Left ventricle myocardium inferior (tissue), 1 donor: Measurements from ENCODE around the gene UGGT1. TPM values are rescaled to one million over a fixed set of nuclear protein-coding genes. Genes with fewer than 3 reads are reported as not detected.

Experiments used
- DNase-seq: peaks from one replicate; pipeline ENCODE4 v3.0.0-alpha.2; 2020
- H3K27ac ChIP-seq: fragments of 200-600 bp; replicated peaks from 2 replicates; pipeline ENCODE4 v1.8.0; 2021
- H3K27me3 ChIP-seq: fragments of 200-600 bp; 2 replicates; pipeline ENCODE4 v1.8.0; 2021; ENCODE audit warnings: low read depth
- H3K36me3 ChIP-seq: fragments of 200-600 bp; 2 replicates; pipeline ENCODE4 v1.8.0; 2021
- H3K4me1 ChIP-seq: fragments of 200-600 bp; 2 replicates; pipeline ENCODE4 v1.8.0; 2021
- H3K4me3 ChIP-seq: fragments of 200-600 bp; 2 replicates; pipeline ENCODE4 v1.8.0; 2021; ENCODE audit warnings: mild to moderate bottlenecking, moderate library complexity
- H3K9me3 ChIP-seq: fragments of 200-600 bp; replicated peaks from 2 replicates; pipeline ENCODE4 v1.8.0; 2021
- intact Hi-C: fragments of 100-400 bp; cut with micrococcal nuclease; formaldehyde crosslinking; loops from one replicate; pipeline ENCODE4 v1.11.0; 2022
- total RNA-seq: library from RNA; stranded (reverse); fragmentation: NEBNext Ultra II Directional; extraction: Animal tissue kit (Norgen Biotek cat#: 25700); gene quantifications from one replicate; pipeline ENCODE4 v1.2.1, GENCODE V29; 2021
- TF ChIP-seq, protein P1 (sequence below): fragments of 200-600 bp; IDR thresholded peaks from 2 replicates; pipeline ENCODE4 v1.8.0; 2021; ENCODE audit warnings: antibody characterized with exemption, mild to moderate bottlenecking, borderline replicate concordance
- donor health status: DM: no; HTN: yes; CAD: no; lungs with severe emphysema.

UGGT1 gene
- total RNA-seq, 1 donor from 2014 or later = 30.3 TPM

DNA sequence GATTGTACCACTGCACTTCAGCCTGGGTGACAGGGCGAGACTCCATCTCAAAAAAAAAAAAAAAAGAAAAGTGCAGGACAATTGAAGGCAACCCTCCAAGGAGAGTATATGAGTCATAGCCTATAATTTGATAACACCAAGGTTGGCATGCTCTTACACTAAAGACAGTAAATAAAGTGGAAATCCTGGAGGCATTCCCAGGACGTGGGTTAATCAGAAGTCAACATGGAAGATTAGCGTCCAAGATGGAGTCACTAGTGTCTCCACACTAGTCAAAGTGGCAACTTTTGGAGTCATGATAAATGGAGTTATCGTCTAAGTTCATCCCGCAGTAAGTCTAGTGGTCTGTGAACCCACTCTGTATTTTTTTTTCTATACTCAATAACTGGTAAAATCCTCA, 21.2 kb upstream of the UGGT1 start:
- TF ChIP-seq, protein P1, sequence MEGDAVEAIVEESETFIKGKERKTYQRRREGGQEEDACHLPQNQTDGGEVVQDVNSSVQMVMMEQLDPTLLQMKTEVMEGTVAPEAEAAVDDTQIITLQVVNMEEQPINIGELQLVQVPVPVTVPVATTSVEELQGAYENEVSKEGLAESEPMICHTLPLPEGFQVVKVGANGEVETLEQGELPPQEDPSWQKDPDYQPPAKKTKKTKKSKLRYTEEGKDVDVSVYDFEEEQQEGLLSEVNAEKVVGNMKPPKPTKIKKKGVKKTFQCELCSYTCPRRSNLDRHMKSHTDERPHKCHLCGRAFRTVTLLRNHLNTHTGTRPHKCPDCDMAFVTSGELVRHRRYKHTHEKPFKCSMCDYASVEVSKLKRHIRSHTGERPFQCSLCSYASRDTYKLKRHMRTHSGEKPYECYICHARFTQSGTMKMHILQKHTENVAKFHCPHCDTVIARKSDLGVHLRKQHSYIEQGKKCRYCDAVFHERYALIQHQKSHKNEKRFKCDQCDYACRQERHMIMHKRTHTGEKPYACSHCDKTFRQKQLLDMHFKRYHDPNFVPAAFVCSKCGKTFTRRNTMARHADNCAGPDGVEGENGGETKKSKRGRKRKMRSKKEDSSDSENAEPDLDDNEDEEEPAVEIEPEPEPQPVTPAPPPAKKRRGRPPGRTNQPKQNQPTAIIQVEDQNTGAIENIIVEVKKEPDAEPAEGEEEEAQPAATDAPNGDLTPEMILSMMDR = no peak
- Histone ChIP-seq H3K9me3 (no peaks in the 10 kb centered on the region), H3K27ac (no peak overlapping the region), H3K27me3 (no peaks in the 10 kb centered on the region), H3K4me1 (no peaks in the 10 kb centered on the region), H3K4me3 (no peak overlapping the region), H3K36me3 (no peaks in the 10 kb centered on the region)
- DNase-seq = no peak
- intact Hi-C loops = no loop called here

DNA sequence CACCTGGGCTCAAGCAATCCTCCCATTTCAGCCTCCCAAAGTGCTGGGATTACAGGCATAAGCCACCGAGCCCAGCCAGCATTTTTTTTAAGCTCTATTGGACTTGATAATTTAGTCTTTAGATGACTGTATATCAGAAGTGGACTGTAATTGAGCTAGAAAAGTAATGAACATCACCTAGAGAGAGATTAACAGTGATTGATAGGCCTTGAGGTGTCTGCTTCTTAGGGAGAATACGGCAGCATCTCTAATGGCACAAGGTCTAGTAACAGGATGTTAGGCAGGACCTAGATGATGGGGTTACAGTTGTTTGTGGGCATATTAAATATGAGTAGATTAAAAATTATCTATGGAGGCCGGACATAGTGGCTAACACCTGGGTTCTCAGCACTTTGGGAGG, 17.7 kb upstream of the UGGT1 start:
- H3K9me3 ChIP-seq = no peaks in the 10 kb centered on the region
- no peak for DNase-seq
- no peak overlapping the region for H3K4me3 ChIP-seq
- H3K4me1 ChIP-seq = no peaks in the 10 kb centered on the region
- H3K27ac ChIP-seq = no peak overlapping the region
- no peaks in the 10 kb centered on the region for H3K36me3 ChIP-seq
- intact Hi-C loops = no loop called here
- TF ChIP-seq, protein P1 = no peak
- no peaks in the 10 kb centered on the region for H3K27me3 ChIP-seq

DNA sequence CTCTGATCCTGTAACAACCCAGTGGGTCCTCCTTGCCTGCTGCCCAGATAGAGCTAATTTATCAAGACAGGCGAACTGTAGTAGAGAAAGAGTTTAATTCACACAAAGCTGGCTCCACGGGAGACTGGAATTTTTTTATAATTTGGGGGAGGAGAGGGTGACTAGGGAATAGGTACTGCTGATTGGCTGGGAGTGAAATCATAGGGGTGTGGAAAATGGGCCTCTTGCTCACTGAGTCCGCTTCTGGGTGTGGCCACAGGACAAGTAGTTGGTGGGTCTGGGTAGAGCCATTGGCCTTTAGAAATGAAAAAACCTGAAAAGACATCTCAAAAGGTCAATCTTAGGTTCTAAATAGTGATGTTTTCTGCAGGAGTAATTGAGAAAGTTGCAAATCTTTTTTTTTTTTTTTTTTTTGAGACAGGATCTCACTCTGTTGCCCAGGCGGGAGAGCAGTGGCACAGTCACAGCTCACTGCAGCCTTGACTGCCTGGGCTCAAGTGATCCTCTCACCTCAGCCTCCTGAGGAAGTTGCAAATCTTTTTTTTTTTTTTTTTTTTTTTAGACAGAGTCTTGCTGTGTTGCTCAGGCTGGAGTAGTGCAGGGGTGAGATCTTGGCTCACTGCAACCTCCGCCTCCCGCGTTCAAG, 14.4 kb upstream of the UGGT1 start:
- Histone ChIP-seq H3K27me3 (peaks cover 3% of the 10 kb centered on the region), H3K4me1 (no peaks in the 10 kb centered on the region), H3K4me3 (no peak overlapping the region), H3K9me3 (no peaks in the 10 kb centered on the region), H3K36me3 (no peaks in the 10 kb centered on the region), H3K27ac (no peak overlapping the region)
- TF ChIP-seq, protein P1 = no peak
- no peak for DNase-seq
- intact Hi-C loops = no loop called here

GRCh38 chr2:128084757-128085156, 6.2 kb upstream of the UGGT1 start:
- Histone ChIP-seq H3K36me3 (no peaks in the 10 kb centered on the region), H3K27me3 (peaks cover 18% of the 10 kb centered on the region), H3K27ac (no peak overlapping the region), H3K4me3 (no peak overlapping the region), H3K9me3 (peaks cover 6% of the 10 kb centered on the region), H3K4me1 (no peaks in the 10 kb centered on the region)
- TF ChIP-seq, protein P1 = no peak
- intact Hi-C loops = no loop called here
- no peak for DNase-seq

DNA sequence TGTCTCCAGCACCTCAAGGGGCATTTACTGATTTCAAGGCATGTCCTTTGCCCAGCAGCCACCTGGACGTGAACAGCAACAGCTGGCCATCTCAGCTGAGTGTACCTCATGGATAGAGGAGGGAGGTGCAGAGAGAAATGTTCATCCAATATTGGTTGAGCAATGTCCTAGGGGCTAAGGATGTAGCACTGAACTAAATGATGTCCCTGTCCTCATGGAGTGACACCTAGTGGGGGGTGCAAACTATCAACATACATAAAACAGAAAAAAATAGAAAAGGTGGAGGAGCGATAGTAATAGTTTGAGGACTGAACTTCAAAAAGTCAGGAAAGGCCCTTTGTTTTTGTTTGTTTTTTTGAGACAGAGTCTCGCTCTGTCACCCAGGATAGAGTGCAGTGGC, 4.8 kb upstream of the UGGT1 start:
- H3K27me3 ChIP-seq = peaks cover 15% of the 10 kb centered on the region
- H3K27ac ChIP-seq = no peak overlapping the region

More for the DNA sequence above, 4.8 kb upstream of the UGGT1 start:
- Histone ChIP-seq H3K4me3 (no peak overlapping the region), H3K4me1 (peaks cover 8% of the 10 kb centered on the region), H3K9me3 (peaks cover 6% of the 10 kb centered on the region), H3K36me3 (no peaks in the 10 kb centered on the region)
- TF ChIP-seq, protein P1 = no peak
- intact Hi-C loops = no loop called here
- no peak for DNase-seq
